Measurements from ENCODE around the gene FAM78A. TPM values are rescaled to one million over a fixed set of nuclear protein-coding genes. Genes with fewer than 3 reads are reported as not detected.
"Not testable (repeated sequence)": the region's sequence is repeated elsewhere in the genome, so short reads cannot be mapped to it uniquely, and the experiment has no call there.

The FAM78A gene
- total and polyA plus RNA-seq, 8 donors: 0.85 to 3.5 (median 1.6) TPM; not detected in 1

- Histone ChIP-seq H3K9me3 (no peaks in the 10 kb centered on the region), H3K27me3 (peaks cover 0 to 34% (median 3%) of the 10 kb centered on the region in 3 donors), H3K4me1 (peaks cover 17 to 64% (median 22%) of the 10 kb centered on the region in 4 donors), H3K27ac (peak overlapping the region; percentile 16 to 84 (median 76)), H3K4me3 (peak overlapping the region; percentile 67 to 93 (median 76)), H3K36me3 (no peaks in the 10 kb centered on the region)
- TF ChIP-seq, protein P1, sequence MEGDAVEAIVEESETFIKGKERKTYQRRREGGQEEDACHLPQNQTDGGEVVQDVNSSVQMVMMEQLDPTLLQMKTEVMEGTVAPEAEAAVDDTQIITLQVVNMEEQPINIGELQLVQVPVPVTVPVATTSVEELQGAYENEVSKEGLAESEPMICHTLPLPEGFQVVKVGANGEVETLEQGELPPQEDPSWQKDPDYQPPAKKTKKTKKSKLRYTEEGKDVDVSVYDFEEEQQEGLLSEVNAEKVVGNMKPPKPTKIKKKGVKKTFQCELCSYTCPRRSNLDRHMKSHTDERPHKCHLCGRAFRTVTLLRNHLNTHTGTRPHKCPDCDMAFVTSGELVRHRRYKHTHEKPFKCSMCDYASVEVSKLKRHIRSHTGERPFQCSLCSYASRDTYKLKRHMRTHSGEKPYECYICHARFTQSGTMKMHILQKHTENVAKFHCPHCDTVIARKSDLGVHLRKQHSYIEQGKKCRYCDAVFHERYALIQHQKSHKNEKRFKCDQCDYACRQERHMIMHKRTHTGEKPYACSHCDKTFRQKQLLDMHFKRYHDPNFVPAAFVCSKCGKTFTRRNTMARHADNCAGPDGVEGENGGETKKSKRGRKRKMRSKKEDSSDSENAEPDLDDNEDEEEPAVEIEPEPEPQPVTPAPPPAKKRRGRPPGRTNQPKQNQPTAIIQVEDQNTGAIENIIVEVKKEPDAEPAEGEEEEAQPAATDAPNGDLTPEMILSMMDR (IDR thresholded peaks at IDR 0.05): no peak
- TF ChIP-seq POLR2AphosphoS5 (IDR thresholded peaks at IDR 0.05) (no peak), POLR2A (IDR thresholded peaks at IDR 0.05) (no peak), EP300 (IDR thresholded peaks at IDR 0.05) (no peak)
- no peak for DNase-seq
- intact Hi-C loops (cut with DNase I; ENCODE audit: low total_unique reads): no loop called here
- 70 to 78% (median 76%) methylated on average over 22 of the region's 22 CpGs for WGBS, 5 donors
These were observed 3.0 kb downstream of the FAM78A start for GRCh38 chr9:131273146-131273855.

- no peak overlapping the region for H3K4me3 ChIP-seq
- no peaks in the 10 kb centered on the region for H3K36me3 ChIP-seq
- peaks cover 11 to 63% (median 16%) of the 10 kb centered on the region in 4 donors for H3K4me1 ChIP-seq
- peaks cover 0 to 27% (median 3%) of the 10 kb centered on the region in 3 donors for H3K27me3 ChIP-seq
- no peak for DNase-seq
- intact Hi-C loops (cut with DNase I; ENCODE audit: low total_unique reads): no loop called here
- H3K9me3 ChIP-seq: no peaks in the 10 kb centered on the region
- TF ChIP-seq POLR2AphosphoS5 (IDR thresholded peaks at IDR 0.05): no peak
- TF ChIP-seq, protein P1 (IDR thresholded peaks at IDR 0.05): no peak
- TF ChIP-seq POLR2A (IDR thresholded peaks at IDR 0.05): no peak
- TF ChIP-seq EP300 (IDR thresholded peaks at IDR 0.05): no peak
- peak overlapping the region; percentile 25 to 84 (median 76) for H3K27ac ChIP-seq
- WGBS, 5 donors: 76 to 84% (median 84%) methylated on average over 2 to 3 of the region's 3 CpGs
These were observed 4.1 kb downstream of the FAM78A start for GRCh38 chr9:131272212-131272611.

GRCh38 chr9:131271506-131271931 lies 4.8 kb downstream of the FAM78A start:
- 62 to 86% (median 71%) methylated on average over 4 to 6 of the region's 6 CpGs for WGBS, 5 donors

DNA sequence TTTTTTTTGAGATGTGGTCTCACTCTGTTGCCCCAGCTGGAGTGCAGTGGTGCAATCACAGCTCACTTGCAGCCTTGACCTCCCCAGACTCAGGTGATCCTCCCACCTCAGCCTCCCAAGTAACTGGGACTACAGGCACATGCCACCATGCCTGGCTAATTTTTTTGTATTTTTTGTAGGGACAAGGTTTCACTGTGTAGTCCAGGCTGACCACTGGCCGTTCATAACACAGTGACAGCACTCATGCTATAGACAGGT lies 5.4 kb downstream of the FAM78A start:
- intact Hi-C loops (cut with DNase I; ENCODE audit: low total_unique reads); H3K9me3 ChIP-seq; DNase-seq; H3K4me3 ChIP-seq; H3K36me3 ChIP-seq: not testable (repeated sequence)
- Histone ChIP-seq H3K27me3 (peaks cover 0 to 15% (median 0%) of the 10 kb centered on the region in 3 donors), H3K27ac (peak overlapping the region; percentile 57 to 84 (median 76)), H3K4me1 (peaks cover 0 to 64% (median 10%) of the 10 kb centered on the region in 4 donors)
- 69 to 84% (median 78%) methylated on average over 1 of the region's 1 CpG for WGBS, 5 donors

More at GRCh38 chr9:131271506-131271931, 4.8 kb downstream of the FAM78A start:
- no peaks in the 10 kb centered on the region for H3K9me3 ChIP-seq
- intact Hi-C loops (cut with DNase I; ENCODE audit: low total_unique reads): no loop called here
- peaks cover 4 to 64% (median 12%) of the 10 kb centered on the region in 4 donors for H3K4me1 ChIP-seq
- H3K4me3 ChIP-seq: no peak overlapping the region
- no peaks in the 10 kb centered on the region for H3K36me3 ChIP-seq
- TF ChIP-seq POLR2AphosphoS5 (IDR thresholded peaks at IDR 0.05) (no peak), POLR2A (IDR thresholded peaks at IDR 0.05) (no peak), EP300 (IDR thresholded peaks at IDR 0.05) (no peak)
- TF ChIP-seq, protein P1 (IDR thresholded peaks at IDR 0.05): no peak
- H3K27ac ChIP-seq: peak overlapping the region; percentile 44 to 84 (median 76)
- peaks cover 0 to 20% (median 3%) of the 10 kb centered on the region in 3 donors for H3K27me3 ChIP-seq
- peak in 1 of 2 donors; percentile 3 for DNase-seq
